TTC549 (cell line): ENCODE measurements around the gene RBMS2.

ENCODE experiments used
- FAIRE-seq: peaks from 2 replicates; lab custom pipeline; 2012; peaks lifted over from hg19 to GRCh38; lab: Jason Lieb, UNC

RBMS2 gene

GRCh38 chr12:56581418-56582145, 60.0 kb downstream of the RBMS2 start:
- FAIRE-seq = no peak

- no peak for FAIRE-seq
Measured at GRCh38 chr12:56585098-56585497, 63.5 kb downstream of the RBMS2 start.

DNA sequence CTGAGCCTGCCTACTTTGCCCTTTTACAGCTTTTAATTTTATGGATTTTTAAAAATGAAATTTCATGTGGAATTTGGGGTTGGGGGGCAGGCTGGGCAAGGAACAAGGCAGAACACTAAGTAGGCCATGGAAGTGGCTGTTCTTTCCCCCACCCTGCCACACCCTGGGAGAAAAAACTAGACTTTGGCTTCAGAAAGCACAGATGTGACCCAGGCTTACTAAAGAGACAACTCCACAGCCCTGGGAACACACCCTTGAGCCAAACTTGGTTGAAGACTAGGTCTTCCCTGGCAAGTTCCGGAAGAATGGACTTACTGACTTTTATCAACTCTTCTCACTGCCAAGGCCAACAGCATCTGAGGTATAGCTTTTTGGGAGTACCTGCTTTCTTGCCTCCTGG, 68.2 kb downstream of the RBMS2 start:
- no peak for FAIRE-seq

GRCh38 chr12:56590237-56590830, 68.7 kb downstream of the RBMS2 start:
- no peak for FAIRE-seq

DNA sequence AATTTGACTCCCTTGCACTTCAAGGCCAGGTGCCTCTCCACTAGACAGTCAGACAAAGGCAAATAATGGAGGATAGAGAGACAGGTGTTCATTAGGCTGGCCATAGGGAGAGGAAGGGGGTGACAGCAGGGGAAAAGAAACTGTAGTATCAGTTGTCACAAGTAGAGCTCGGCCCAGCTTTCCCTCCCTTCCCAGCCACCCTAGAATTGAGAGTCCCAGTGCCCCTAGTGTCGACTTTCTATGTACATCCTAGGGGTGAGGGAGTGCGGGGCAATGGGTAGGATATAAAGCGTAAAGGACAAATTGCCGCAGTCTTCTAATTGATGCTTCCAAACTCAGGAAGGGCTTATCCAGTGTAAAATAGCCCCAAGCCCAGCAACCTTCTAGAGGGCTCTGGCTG, 69.5 kb downstream of the RBMS2 start:
- FAIRE-seq = no peak

- no peak for FAIRE-seq
Measured at GRCh38 chr12:56591961-56592360, 70.3 kb downstream of the RBMS2 start.

DNA sequence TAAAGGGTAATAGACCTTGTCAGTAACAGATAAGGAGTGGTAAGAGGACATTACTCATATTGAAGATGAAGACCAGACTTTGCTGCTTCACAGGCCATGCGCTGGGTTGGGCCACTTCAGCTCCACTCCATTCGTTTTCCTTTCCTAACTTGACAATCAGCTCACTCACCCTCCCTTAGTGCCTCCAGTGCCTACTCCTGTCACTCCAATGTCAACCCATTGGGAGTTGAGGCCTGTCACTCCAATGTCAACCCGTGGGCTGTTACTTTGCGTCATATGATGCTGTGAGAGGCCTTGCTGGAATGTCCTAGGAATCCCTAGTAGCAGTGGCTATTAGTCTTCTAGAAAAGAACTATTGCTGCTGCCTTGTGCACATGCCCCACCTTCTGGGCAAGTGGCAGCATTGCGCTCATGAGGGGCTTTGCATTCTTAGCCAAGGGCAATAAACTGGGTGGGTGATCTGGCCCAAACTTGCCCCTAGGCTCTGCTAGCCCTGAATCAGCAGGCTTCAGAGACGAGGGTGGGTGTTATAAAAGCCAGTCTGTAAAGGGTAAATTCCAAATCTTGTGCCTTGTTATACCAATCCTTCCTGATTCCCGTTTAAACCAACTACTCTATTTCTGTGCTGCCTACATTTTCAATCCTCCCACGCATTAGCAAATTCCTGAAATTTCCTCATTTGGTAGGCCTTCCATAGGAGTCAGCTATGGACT, 72.4 kb downstream of the RBMS2 start:
- no peak for FAIRE-seq

DNA sequence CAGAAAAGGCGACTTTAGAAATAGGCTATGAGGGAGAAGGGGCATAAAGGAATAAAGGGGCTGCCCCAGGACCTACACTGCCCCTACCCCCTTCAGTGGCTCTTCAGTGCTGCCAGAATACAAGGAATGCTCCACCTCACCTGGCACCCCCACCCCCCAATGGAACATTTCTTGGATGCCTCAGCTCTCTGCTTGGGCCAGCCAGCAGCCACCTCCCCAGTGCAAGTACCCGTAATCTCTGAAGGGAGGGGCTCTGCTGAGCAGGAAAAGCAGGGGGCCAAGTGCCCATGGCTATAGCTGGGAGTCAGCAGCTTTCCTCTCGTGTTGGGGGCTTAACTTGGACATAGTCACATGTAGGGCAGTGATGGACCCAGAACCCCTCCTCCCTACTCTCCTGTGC, 75.2 kb downstream of the RBMS2 start:
- FAIRE-seq = no peak

DNA sequence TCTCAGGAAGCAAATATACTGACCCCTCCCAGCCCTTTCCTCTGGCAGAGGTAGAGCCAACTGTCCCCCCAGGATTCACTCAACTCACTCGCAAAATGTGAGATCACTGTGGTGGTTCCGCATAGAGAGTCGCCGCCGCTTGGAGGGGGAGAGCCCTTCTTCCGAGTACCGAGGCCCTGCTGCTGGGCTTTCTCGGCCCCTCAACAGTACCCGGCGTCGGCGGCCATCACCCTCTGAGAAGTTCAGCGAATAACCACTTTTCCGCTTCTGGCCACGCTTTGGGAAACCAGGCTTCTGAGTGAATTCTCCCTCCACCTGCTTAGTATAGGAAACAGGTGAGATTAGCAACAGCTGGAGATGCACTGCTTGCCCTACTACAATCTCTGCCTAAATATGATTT, 77.4 kb downstream of the RBMS2 start:
- FAIRE-seq = no peak

- no peak for FAIRE-seq
Measured at GRCh38 chr12:56599797-56600196, 78.2 kb downstream of the RBMS2 start.

GRCh38 chr12:56600753-56601152, 79.1 kb downstream of the RBMS2 start:
- FAIRE-seq = no peak

GRCh38 chr12:56601503-56601902, 79.9 kb downstream of the RBMS2 start:
- no peak for FAIRE-seq

GRCh38 chr12:56602239-56602638, 80.6 kb downstream of the RBMS2 start:
- no peak for FAIRE-seq

- FAIRE-seq = no peak
Measured at GRCh38 chr12:56604355-56604754, 82.7 kb downstream of the RBMS2 start.

DNA sequence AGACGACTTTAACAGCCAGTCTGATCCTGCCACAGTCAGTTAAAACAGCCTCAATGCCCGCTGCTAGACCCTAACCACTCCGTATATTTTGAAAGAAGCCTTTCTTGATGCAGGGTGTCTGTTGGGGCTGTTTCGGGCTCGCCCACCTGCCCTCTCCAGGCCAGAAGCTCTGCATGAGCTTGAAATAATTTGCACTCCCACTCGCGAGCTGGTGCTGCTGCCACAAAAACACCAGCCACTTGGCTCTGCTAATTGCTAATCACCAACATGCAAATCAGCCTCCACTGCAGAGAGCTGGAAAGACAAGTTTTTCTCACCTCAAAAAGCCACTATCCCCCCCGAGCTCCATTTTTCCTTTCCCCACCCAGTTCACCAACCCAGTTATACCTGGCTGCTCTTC, 93.0 kb downstream of the RBMS2 start:
- FAIRE-seq = no peak

GRCh38 chr12:56616244-56616643, 94.6 kb downstream of the RBMS2 start:
- FAIRE-seq = no peak

GRCh38 chr12:56616925-56617324, 95.3 kb downstream of the RBMS2 start:
- no peak for FAIRE-seq

DNA sequence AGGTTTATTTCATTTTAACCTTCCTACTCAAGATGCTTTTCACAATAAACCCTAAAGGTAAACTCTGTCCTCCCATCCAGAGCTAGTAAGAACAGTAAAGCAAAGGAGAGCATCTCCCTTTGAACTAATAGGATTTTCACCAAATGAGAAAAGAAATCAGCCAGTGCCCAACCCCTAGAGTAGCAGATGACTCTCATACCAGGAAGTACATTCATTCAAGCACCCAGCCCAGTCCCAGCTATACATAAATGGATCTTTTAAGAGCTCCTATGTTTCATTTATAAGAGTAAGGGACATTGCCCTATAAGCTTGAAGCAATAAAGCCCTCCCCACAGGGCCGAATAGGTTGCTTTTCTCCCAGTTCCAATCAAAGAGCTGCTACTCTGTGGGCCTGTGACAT, 100.9 kb downstream of the RBMS2 start:
- no peak for FAIRE-seq

DNA sequence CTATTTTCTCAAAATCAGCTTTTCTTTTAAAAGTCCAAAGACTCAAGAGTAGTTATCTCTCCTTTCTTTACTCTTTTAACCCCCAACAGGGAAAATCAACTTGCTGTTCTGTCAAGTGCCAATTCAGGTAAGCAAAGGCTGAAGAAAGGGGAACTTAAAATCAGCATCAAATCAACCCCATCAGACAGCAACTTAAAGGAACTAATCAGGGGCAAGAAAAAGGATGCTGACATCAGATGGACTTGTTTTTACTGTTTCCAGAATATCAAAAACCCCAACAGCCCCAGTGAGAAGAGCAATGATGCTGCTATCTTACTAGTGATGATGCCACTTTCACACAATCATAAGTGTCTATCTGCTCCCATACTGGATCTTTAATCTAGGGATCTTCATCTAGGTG, 105.1 kb downstream of the RBMS2 start:
- no peak for FAIRE-seq

GRCh38 chr12:56628671-56629458, 107.2 kb downstream of the RBMS2 start:
- FAIRE-seq = no peak

DNA sequence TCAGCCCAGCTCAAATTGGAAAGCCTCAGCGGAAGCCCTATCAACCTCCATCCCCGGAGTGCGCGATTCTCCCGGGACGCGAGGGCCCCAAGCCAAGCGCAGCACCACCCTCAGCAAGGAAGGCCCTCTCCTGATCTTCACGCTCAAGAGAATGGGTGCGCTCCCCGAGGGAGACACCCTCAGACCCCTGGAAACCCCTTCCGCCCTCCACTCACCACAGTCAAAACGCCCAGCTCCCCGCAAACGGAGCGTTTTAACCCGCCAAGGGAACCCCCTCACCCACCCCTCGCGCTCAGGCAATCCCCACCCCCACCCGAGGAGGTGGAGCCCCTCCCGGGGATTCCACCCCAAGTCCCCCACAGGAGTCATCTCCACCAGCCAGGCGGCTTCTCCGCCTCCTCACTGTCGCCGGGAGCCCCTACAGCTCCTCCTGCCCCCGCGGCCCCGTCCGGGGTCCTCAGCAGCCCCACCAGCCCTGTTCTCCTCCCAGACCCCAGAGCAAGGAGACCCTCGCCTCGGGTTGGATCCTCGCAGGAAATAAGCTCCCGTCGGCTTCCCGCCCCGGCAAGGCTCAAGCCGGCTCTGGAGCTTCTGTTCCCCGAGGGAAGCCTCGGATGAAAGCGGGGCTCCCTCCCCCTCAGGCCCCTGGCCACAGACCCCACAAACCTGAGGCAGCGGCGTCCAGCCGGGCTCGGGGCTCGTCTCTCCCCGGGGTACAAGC, 108.0 kb downstream of the RBMS2 start:
- FAIRE-seq = no peak

DNA sequence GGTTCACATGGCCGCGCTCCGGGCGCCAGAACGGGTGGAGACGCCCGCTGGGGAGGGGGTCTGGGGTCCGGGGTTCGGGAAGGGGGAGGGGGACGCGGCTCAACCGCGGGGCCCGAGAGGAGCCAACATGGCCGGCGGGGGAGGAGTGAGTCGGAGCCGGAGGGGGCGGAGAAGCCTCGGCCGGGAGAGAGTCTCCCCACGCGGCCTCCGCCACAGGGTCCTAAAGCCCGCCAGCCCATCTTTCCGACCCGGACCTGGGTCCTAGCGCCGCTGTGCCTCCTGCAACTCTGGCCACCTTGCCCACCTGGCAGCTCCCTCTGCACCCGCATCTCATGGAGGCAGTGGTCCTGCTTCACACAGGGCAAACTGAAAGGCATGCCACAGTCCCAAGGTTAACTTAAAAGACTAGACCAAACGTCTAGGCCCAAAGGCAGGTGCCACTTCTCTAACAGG, 108.6 kb downstream of the RBMS2 start, which contains the start of gene BAZ2A:
TSS of gene BAZ2A (minus strand) at position 147 of the 453 bp plus-strand sequence. CDS start 12,796 bp downstream, outside the sequence.
- FAIRE-seq = no peak
